Bronchial smooth muscle cell (primary cell): Measurements from ENCODE around the gene RBFA. TPM values are rescaled to one million over a fixed set of nuclear protein-coding genes. Genes with fewer than 3 reads are reported as not detected.

Experiments
- total RNA-seq: library from RNA; depleted of rRNA; stranded (reverse); fragments of >200 nt; gene quantifications from 2 replicates; pipeline ENCODE4 v1.2.1, GENCODE V29; 2014

The RBFA gene, protein sequence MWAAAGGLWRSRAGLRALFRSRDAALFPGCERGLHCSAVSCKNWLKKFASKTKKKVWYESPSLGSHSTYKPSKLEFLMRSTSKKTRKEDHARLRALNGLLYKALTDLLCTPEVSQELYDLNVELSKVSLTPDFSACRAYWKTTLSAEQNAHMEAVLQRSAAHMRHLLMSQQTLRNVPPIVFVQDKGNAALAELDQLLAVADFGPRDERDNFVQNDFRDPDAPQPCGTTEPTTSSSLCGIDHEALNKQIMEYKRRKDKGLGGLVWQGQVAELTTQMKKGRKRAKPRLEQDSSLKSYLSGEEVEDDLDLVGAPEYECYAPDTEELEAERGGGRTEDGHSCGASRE
- total RNA-seq, result 24.7 and 26.0 TPM in 2 replicates

DNA sequence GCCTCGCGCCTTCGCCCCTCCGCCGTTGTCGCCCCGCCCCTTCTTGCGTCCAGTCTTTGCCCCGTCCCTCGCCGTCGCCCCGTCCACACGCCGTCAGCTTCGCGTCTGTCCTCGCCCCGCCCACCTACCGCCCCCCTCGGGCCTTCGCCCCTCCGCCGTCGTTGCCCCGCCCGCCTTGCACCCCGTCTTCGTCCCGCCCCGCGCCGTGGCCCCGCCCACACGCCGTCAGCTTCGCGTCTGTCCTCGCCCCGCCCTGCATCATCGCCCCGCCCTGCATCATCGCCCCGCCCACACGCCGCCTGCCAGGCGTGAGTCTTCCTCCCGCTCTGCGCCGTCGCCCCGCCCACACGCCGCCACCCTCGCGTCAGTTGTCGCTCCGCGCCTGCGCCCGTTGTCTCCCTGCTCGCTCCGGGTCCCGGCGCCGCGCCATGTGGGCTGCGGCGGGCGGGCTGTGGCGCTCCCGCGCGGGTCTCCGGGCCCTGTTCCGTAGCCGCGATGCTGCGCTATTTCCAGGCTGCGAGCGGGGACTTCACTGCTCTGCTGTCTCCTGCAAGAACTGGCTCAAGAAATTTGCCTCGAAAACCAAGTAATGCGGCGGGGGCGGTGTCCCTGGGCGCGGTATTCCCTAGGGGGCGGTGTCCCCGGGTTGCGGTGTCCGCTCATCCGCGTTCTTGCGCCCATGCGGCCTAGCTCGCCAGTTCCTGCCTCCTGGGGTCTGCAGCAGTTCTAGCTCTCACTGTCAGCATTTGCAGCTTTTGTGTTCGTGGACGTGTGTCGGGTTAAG, at the start of gene RBFA:
Gene RBFA (plus strand): TSS at position 367 of the 784 bp plus-strand sequence. CDS start 62 bp downstream, at position 429.

GRCh38 chr18:79988451-79989194, 45.6 kb upstream of the RBFA start, which contains the start of gene TXNL4A:
TXNL4A (minus strand) TSS chr18:79988563; CDS start chr18:79988392, 171 bp downstream.

Other genes starting within 250 kb of the RBFA start
- gene KCNG2, start 236.5 kb upstream of the RBFA start, total RNA-seq, result 0.32 and 1.9 TPM in 2 replicates
- 35.8 and 48.9 TPM in 2 replicates for gene SLC66A2, start 82.8 kb upstream of the RBFA start, total RNA-seq
- 1.4 and 9.1 TPM in 2 replicates for gene HSBP1L1, start 69.8 kb upstream of the RBFA start, total RNA-seq
- gene TXNL4A, start 45.9 kb upstream of the RBFA start, total RNA-seq, result 60.5 and 65.1 TPM in 2 replicates
- gene ADNP2, start 74.8 kb downstream of the RBFA start, total RNA-seq, result 7.4 and 10.6 TPM in 2 replicates
- gene PARD6G, start 213.1 kb downstream of the RBFA start, total RNA-seq, result 1.6 and 2.0 TPM in 2 replicates